GM12878 (cell line): ENCODE results near the gene TRMT44. TPM values are rescaled to one million over a fixed set of nuclear protein-coding genes. Genes with fewer than 3 reads are reported as not detected.
"Not testable (repeated sequence)": the region's sequence is repeated elsewhere in the genome, so short reads cannot be mapped to it uniquely, and the experiment has no call there.

Experiments used
- ATAC-seq: fragments of 200-7000 bp; cut with Tn5 transposase; 3 replicates; pipeline ENCODE4 v1.9.1; 2020; ENCODE audit warnings: mild to moderate bottlenecking, moderate library complexity
- BruUV-seq: library from RNA; stranded (reverse); fragments of 400-500 nt; replicated peaks from 2 replicates; lab custom pipeline; 2021; lab: Mats Ljungman, UMichigan
- CTCF ChIA-PET: fragments of 300-600 bp; sonication (Branson Sonifier 250); formaldehyde crosslinking; extraction: SDS; loops from one replicate; lab custom pipeline; 2021; ENCODE audit warnings: inconsistent platforms; lab: Yijun Ruan, JAX
- POLR2A ChIA-PET: fragments of 350-600 bp; formaldehyde crosslinking; extraction: SDS; loops from one replicate; lab custom pipeline; 2021; ENCODE audit warnings: inconsistent platforms; lab: Charles Lee
- RAD21 ChIA-PET: fragments of 300-600 bp; sonication (Branson Sonifier 250); formaldehyde crosslinking; loops from one replicate; lab custom pipeline; 2023; ENCODE audit warnings: antibody characterized with exemption; ENCODE audit not compliant: unreplicated experiment; lab: Charles Lee
- SMC1A ChIA-PET: fragments of 300-600 bp; sonication (Branson Sonifier 250); formaldehyde crosslinking; loops from one replicate; lab custom pipeline; 2023; ENCODE audit not compliant: unreplicated experiment, uncharacterized antibody; lab: Charles Lee
- DNase-seq: peaks from one replicate; pipeline ENCODE4 v3.0.0-alpha.2; 2011; ENCODE audit warnings: low read depth, low spot score
- FAIRE-seq: peaks from 3 replicates; lab custom pipeline; 2011; peaks lifted over from hg19 to GRCh38; lab: Jason Lieb, UNC
- H2AFZ ChIP-seq: 2 replicates; pipeline ENCODE4 v1.6.0; 2011; ENCODE audit warnings: low read depth, low read length, control low read depth; ENCODE audit not compliant: control insufficient read depth
- H3K27ac ChIP-seq: 2 replicates; pipeline ENCODE4 v1.5.1; 2011; ENCODE audit warnings: control low read depth; ENCODE audit not compliant: control insufficient read depth, insufficient read depth
- H3K27me3 ChIP-seq, 2 experiments: replicated peaks in 1 of 2; 2 replicates each; pipeline versions ENCODE4 v1.6.0 to v1.6.1; 2011; ENCODE audit warnings: low read length in 1 of 2; ENCODE audit not compliant: control insufficient read depth in 2 of 2, insufficient read depth in 2 of 2
- H3K36me3 ChIP-seq, 2 experiments: 2 replicates each; pipeline ENCODE4 v1.5.1; 2011; ENCODE audit warnings: low read length in 1 of 2; ENCODE audit not compliant: control insufficient read depth in 2 of 2, insufficient read depth in 2 of 2
- H3K4me1 ChIP-seq: 2 replicates; pipeline ENCODE4 v1.6.1; 2011; ENCODE audit warnings: mild to moderate bottlenecking, low read length, moderate library complexity, mixed read lengths; ENCODE audit not compliant: control insufficient read depth, insufficient read depth
- H3K4me2 ChIP-seq: 2 replicates; pipeline ENCODE4 v1.6.0; 2011; ENCODE audit warnings: control low read depth; ENCODE audit not compliant: control insufficient read depth, insufficient read depth
- H3K4me3 ChIP-seq: fragments of 200-600 bp; sonication (generic); 2 replicates; pipeline ENCODE4 v1.5.1; 2016
- H3K79me2 ChIP-seq: 2 replicates; pipeline ENCODE4 v1.6.0; 2011; ENCODE audit warnings: low read length; ENCODE audit not compliant: control insufficient read depth, insufficient read depth
- H3K9ac ChIP-seq: 2 replicates; pipeline ENCODE4 v1.8.0; 2011; ENCODE audit warnings: low read length, control low read depth, mixed read lengths; ENCODE audit not compliant: control insufficient read depth, insufficient read depth
- H3K9me3 ChIP-seq: replicated peaks from 3 replicates; pipeline ENCODE4 v1.5.1; 2011; ENCODE audit warnings: mild to moderate bottlenecking, low read length; ENCODE audit not compliant: control insufficient read depth, insufficient read depth
- H4K20me1 ChIP-seq: 2 replicates; pipeline ENCODE4 v1.6.0; 2011; ENCODE audit not compliant: control insufficient read depth, insufficient read depth
- BCLAF1 ChIP-seq: fragments of 450-650 bp; IDR thresholded peaks from 2 replicates; pipeline ENCODE4 v1.6.1; 2017; ENCODE audit warnings: antibody characterized with exemption, mild to moderate bottlenecking, moderate library complexity
- CEBPB ChIP-seq, 2 experiments: fragments of 150-350 bp in 1 of 2; IDR thresholded peaks; 2 replicates each; pipeline ENCODE4 v1.6.1; 2012 to 2014; ENCODE audit warnings: low read depth in 2 of 2, low read length in 2 of 2, borderline replicate concordance in 1 of 2, inconsistent platforms in 1 of 2
- IKZF2 ChIP-seq, 2 experiments: fragments of 450-650 bp; IDR thresholded peaks; 2 replicates each; pipeline ENCODE4 v1.6.1; 2017; ENCODE audit warnings: mild to moderate bottlenecking in 2 of 2, moderate library complexity in 2 of 2
- IRF4 ChIP-seq: IDR thresholded peaks from 2 replicates; pipeline ENCODE4 v1.6.1; 2011; ENCODE audit warnings: low read depth, low read length
- MEF2B ChIP-seq: fragments of 450-650 bp; IDR thresholded peaks from 2 replicates; pipeline ENCODE4 v1.6.1; 2018; ENCODE audit warnings: mild to moderate bottlenecking, moderate library complexity; ENCODE audit not compliant: partially characterized antibody, poor library complexity, severe bottlenecking
- RCOR1 ChIP-seq: conservative IDR thresholded peaks from 2 replicates; pipeline ENCODE4 v1.6.1; 2012; ENCODE audit warnings: low read depth, low read length, improper control_type of control experiment
- RELA ChIP-seq: fragments of 450-650 bp; IDR thresholded peaks from 2 replicates; pipeline ENCODE4 v1.8.0; 2014; ENCODE audit warnings: borderline replicate concordance; ENCODE audit not compliant: partially characterized antibody
- SIX5 ChIP-seq: IDR thresholded peaks from 2 replicates; pipeline ENCODE4 v1.6.1; 2011; ENCODE audit warnings: mild to moderate bottlenecking, low read depth, low read length, moderate library complexity; ENCODE audit not compliant: severe bottlenecking
- ZNF217 ChIP-seq: fragments of 450-650 bp; IDR thresholded peaks from 2 replicates; pipeline ENCODE4 v1.6.1; 2017; ENCODE audit warnings: antibody characterized with exemption, mild to moderate bottlenecking
- ZNF687 ChIP-seq: fragments of 450-650 bp; IDR thresholded peaks from 2 replicates; pipeline ENCODE4 v1.6.1; 2017; ENCODE audit warnings: mild to moderate bottlenecking, moderate library complexity
- WGBS: methylation state at CpG from one replicate; pipeline ENCODE4 v1.1.6; 2016; ENCODE audit warnings: low lambda C conversion rate; ENCODE audit not compliant: insufficient replicate concordance, insufficient coverage; ENCODE audit errors: missing lambda C conversion rate; 5-methylcytosine and 5-hydroxymethylcytosine counted together
- in situ Hi-C: fragments of 300-500 bp; cut with MboI; formaldehyde crosslinking; loops from 9 replicates; pipeline ENCODE4 v1.14.3; 2018; ENCODE audit warnings: mixed read lengths
- intact Hi-C: fragments of 100-400 bp; cut with micrococcal nuclease; formaldehyde crosslinking; loops from one replicate; pipeline ENCODE4 v1.14.2; 2022; ENCODE audit not compliant: unreplicated experiment
- polyA plus RNA-seq, 11 experiments: library from polyadenylated mRNA; depleted of rRNA in 4 of 11; unstranded in 6 of 11; stranded (reverse) in 5 of 11; fragments of >200 nt; fragmentation: Nextera tagmentation in 4 of 11; fragmentation: Illumina TruSeq in 1 of 11; extraction: Ambion mirVana in 4 of 11; extraction: Trizol in 1 of 11; gene quantifications; 1 replicate in 1 of 11; 2 replicates in 10 of 11; pipeline versions ENCODE4 v1.2.1 to v1.2.3, GENCODE V29; 2011 to 2016; ENCODE audit warnings: inconsistent platforms in 2 of 11, missing spikeins in 2 of 11, low read depth in 1 of 11
- total RNA-seq, 4 experiments: library from RNA; depleted of rRNA in 3 of 4; stranded (reverse); fragments of >200 nt in 3 of 4; fragmentation: Illumina TruSeq in 1 of 4; extraction: Trizol in 1 of 4; gene quantifications; 2 replicates each; pipeline versions ENCODE4 v1.2.1 to v1.2.3, GENCODE V29; 2013 to 2021

The TRMT44 gene
- total and polyA plus RNA-seq, 10 of the 15 experiments (the other 5 are each of a cell fraction or from before 2014, with no cell fraction given) = 1.3 to 18.5 (median 10.1) TPM

DNA sequence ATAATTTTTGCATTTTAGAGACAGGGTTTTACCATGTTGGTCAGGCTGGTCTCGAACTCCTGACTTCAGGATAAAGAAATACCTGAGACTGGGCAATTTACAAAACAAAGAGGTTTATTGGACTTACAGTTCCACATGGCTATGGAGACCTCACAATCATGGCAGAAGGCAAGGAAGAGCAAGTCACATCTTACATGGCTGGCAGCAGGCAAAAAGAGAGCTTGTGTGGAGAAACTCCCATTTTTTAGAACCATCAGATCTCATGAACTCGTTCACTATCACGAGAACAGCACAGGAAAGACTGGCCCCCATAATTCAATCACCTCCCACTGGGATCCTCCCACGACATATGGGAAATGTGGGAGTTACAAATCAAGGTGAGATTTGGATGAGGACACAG is 72.5 kb downstream of the TRMT44 start:
- SMC1A ChIA-PET, H3K4me2 ChIP-seq, H3K9me3 ChIP-seq, intact Hi-C loops, in situ Hi-C loops, H3K4me1 ChIP-seq, H3K27ac ChIP-seq, DNase-seq, H3K79me2 ChIP-seq, H2AFZ ChIP-seq, H3K36me3 ChIP-seq, H3K27me3 ChIP-seq, RAD21 ChIA-PET, POLR2A ChIA-PET, FAIRE-seq, H3K4me3 ChIP-seq, H4K20me1 ChIP-seq, CTCF ChIA-PET, H3K9ac ChIP-seq, ATAC-seq, BruUV-seq: not testable (repeated sequence)
- WGBS = 0% methylated on average over 4 of the region's 4 CpGs

GRCh38 chr4:8513931-8514330 is 73.4 kb downstream of the TRMT44 start:
- CTCF ChIA-PET = no interaction called here
- TF ChIP-seq BCLAF1 (no peak), IRF4 (no peak), MEF2B (no peak), IKZF2 (IDR thresholded peaks at IDR 0.05) (no peak), SIX5 (no peak), ZNF687 (no peak), RCOR1 (no peak), CEBPB (IDR thresholded peaks at IDR 0.05; ENCODE audit: borderline replicate concordance in 1 of 2, low read depth in 2 of 2, low read length in 2 of 2) (no peak), RELA (no peak), ZNF217 (no peak)

More at GRCh38 chr4:8513931-8514330, 73.4 kb downstream of the TRMT44 start:
- BruUV-seq = no TSS peak
- in situ Hi-C loops = no loop called here
- H4K20me1 ChIP-seq = no peaks in the 10 kb centered on the region
- no peak for FAIRE-seq
- intact Hi-C loops = no loop called here
- H3K9ac ChIP-seq = no peak overlapping the region
- no peak overlapping the region for H3K27ac ChIP-seq
- no peaks in the 10 kb centered on the region for H3K9me3 ChIP-seq
- RAD21 ChIA-PET = no interaction called here
- H3K4me2 ChIP-seq = no peak overlapping the region
- POLR2A ChIA-PET = interaction anchor here (0.7 kb wide), 1 partner anchor 1213 kb away, joined by 10 read pairs; no protein-coding TSS in a partner anchor
- ATAC-seq = no peak
- 8% methylated on average over 7 of the region's 8 CpGs for WGBS
- no peak overlapping the region for H2AFZ ChIP-seq
- no peak for DNase-seq
- SMC1A ChIA-PET = no interaction called here
- no peak overlapping the region for H3K4me3 ChIP-seq
- H3K4me1 ChIP-seq = no peaks in the 10 kb centered on the region
- no peaks in the 10 kb centered on the region for H3K79me2 ChIP-seq
- H3K27me3 ChIP-seq = no peaks in the 10 kb centered on the region; a peak in 1 of 4 replicates
- H3K36me3 ChIP-seq = no peaks in the 10 kb centered on the region
